SK-MEL-5 (cell line): ENCODE data around the gene ETS1. TPM values are rescaled to one million over a fixed set of nuclear protein-coding genes. Genes with fewer than 3 reads are reported as not detected.

Experiments
- DNase-seq: peaks from one replicate; pipeline ENCODE4 v3.0.0-alpha.2; 2016; ENCODE audit warnings: low read depth, low spot score
- in situ Hi-C: cut with HindIII; loops from 2 replicates; pipeline ENCODE4 v1.10.0; 2016; ENCODE audit warnings: low sequenced_read_pairs, high pct_unique_total_duplicates, low pct_unique_long_range_greater_than_20kb
- total RNA-seq: library from RNA; depleted of rRNA; stranded (reverse); fragments of >200 nt; shearing (Covaris generic); gene quantifications from 2 replicates; pipeline ENCODE4 v1.2.3, GENCODE V29; 2014

ETS1 gene
- total RNA-seq, 1 experiment from 2014 or later = 66.7 TPM

DNA sequence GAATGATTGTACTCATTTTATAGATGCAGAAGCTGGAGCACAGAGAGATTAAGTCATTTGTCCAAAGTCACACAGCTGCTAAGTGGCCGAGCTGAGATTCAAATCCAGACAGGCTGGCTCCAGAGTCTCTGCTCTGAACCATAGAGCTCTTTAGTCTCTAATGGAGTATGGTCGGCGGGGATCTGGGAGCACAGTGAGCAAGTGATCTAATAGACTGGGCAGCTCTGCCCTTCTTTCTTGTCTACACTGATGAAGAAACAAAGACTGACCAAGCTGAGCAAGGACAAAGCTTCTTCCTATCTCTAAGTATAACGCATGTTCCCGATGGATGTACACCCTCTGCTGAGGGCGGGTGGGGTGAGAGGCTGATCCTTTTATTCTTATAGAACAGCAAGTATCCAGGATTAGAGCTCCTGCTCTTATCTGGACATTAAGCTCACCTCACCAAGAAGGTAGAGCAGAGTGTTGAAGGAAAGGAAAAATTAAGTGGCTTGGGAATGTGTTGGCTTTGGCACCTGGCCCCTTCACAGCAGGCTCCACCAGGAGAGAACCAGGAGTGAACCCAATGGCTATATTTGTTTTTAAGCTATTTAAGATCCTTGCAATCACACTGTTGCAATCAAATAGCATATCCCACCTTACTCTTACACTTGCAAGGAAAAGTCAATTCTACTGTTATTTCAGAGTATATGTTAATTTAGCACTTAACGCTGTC lies 68.7 kb downstream of the ETS1 start:
- no peak for DNase-seq

DNA sequence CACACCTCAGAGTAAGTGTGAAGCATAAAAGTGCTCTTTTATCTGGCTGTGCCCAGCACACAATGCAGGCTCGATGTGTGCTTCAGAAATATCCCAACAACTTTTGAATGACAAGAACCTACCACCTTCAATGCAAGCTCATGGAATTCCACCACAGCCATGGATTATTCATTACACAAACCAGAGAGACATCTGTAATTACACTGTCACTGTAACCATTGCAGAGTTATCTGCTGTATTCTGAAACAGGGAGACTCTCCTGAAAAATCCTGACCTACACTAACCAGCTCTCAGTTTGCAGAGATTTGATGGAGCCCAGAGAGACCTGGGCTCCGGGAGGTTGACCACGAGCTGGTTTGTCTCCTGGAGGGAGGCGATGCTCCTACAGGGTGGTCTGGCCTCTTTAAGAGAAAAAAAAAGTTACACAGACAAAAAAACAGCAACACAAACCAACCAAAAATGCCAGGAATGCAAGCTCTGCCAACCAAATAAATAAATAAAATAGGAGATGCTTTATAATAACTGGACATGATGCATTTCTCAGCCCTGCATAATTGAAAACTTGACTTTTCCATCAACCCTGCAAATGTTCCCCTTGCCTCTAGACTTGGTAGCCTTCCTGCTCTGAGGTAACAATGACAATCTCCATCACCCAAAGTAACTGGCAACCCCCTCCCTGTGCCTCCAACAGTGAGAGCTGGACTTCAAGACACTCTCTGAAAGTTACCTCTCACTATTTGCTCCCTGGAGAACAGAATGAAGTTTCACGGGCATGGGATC lies 69.7 kb downstream of the ETS1 start:
- in situ Hi-C loops = no loop called here
- no peak for DNase-seq

More for the DNA sequence above, 68.7 kb downstream of the ETS1 start:
- in situ Hi-C loops = no loop called here

DNA sequence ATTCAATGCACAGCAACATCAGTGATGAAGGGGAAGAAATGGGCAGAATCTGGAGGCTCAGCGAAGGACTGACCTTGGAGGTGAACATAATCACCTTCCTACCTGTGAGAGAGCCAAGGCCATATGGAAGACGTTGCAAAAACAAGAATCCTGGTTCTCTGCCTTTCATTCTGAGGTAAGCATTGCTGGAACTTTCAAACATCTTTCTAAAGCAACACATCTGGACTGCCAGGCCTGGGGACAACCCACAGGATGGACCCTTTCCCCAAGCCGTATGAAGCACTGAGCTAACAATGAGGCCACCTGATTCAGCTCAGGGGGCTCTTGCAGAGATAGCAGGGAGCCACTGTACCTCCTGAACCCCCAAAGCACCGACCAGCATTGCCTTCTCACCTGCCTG lies 70.5 kb downstream of the ETS1 start:
- in situ Hi-C loops = no loop called here
- DNase-seq = no peak

DNA sequence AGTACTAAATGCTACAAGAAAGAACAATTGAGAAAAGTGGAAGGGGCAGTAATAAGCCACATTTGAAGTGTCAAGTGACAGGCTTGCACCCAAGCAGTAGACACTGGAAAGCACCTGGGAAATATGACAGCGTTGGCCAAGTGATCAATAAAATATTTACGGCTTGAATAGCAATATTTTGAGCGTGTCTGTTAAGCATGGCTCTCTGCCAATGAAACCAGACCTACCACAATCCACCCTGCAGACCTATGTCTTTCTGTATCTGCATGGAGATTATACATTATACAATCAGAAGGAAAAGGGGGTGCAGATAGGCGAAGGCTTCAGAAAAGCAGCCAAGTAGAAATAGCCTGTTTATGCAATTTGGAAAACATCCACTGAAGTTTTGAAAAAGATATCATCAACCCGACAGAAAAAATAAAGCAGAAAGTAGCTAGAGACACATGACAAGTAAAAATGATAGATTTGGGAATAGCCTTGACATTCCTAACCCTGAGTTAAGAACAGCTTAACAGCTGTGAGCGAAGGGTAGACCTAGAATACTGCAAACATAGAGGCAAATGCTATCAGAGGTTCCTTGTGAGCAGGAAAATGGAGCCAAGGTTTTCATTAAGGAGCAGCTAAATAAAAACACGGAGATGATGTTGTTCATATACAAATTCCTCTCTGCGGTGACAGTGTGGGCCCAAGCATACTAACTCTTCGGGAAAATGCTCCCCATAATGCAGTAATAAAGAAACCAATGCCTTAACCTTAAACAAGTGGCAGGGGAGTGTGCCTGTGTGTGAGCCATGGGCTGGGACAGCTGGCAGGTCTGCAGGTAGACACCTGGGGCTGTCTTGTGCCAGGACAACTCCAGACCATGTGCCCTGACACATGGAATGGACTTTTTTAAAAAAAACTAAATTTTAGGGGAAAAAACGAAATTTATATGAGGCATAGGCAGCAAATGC lies 71.3 kb downstream of the ETS1 start:
- no peak for DNase-seq
- in situ Hi-C loops = no loop called here

DNA sequence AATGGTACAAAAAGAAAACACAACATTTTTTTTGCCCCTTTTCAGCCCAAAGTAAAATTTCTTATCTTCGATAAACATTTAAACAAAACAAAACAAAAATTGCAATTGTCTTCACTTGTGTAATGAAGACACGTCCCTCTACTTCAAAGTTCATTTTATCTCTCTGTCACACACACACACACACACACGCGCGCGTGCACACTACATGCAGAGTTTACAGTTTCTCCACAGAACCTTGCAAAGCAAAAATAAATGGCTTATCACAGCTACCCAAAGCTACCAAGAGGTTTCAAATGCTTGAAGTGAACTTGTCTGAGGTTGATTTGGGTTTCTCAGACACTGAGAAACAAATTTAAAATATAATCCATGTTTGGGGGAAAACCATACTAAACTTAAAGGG lies 72.3 kb downstream of the ETS1 start:
- in situ Hi-C loops = no loop called here
- no peak for DNase-seq

DNA sequence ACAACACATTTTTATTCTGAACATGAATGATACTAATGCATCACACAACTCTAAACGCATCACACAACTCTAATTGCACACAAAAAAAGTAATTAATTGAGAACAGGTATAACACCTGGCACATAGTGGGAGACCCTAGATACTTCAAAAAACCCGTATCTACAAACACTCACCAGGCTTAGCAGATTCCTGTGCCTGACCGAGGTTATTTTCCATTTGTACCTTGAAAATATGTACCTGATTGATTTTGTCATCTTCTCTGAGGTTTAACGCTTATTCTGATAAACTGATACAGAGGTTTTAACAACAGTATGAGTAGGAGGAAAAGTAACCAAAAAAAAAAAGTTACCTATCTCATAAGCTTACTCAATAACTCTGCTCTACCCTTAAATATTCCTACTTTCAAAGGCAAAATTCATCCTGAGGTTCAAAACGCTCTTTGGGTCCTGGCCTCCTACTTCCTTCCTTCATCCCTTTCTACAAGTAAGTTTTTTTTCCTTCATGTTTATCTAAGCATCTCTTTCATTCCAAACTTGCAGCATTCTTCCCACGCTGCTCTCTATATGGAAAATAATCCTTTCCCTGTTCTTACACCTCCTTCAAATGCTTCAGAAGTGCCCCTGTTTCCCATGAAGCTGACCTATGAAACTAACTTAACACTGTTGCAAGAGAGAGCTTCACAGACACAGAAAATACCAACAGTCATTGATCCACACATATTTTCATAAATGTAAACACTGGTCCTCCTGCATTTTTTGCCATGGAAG lies 73.3 kb downstream of the ETS1 start:
- in situ Hi-C loops = no loop called here
- no peak for DNase-seq

DNA sequence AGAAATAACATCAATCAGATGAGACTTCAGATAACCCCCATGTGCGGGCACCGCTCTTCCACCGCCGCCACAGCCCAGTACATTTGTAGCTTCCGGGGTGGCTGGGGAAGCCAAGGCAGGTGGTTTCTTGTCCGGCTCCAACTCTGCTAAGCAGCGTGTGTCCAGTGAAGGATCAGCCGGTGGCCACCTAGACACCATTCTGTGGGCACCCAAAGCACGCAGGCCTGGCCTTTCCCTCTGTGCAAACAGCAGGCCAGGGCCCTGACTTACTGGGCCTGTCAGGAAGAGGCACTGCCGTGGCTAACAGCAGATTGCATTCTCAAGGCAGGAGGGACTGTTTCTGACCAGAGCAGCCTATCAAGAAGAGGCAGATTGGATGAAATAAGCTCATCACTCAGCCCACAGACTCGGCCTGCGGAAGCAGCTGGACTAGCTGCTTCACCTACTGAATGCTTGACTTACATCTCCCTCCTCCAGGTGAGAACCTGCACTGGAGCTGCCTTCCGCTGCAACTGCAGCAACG lies 74.8 kb downstream of the ETS1 start:
- no peak for DNase-seq
- in situ Hi-C loops = no loop called here

DNA sequence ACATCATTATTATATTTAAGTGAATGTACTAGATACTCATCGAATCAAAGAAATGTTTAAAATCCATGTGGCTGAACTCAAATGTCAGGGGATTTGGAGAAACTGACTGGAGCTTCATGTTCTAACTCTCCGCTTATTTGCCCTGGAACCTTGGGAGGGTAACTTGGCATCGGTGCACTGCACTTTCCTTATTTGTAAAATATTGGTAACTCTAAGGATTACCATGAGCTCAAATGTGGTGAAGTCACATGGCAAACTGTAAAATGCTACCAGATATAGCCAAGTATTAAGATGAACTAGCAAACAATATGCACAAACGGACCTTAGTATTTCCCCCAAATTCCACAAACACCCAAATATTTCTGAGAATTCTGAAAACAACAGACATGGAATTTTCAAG lies 75.6 kb downstream of the ETS1 start:
- in situ Hi-C loops = no loop called here
- no peak for DNase-seq

DNA sequence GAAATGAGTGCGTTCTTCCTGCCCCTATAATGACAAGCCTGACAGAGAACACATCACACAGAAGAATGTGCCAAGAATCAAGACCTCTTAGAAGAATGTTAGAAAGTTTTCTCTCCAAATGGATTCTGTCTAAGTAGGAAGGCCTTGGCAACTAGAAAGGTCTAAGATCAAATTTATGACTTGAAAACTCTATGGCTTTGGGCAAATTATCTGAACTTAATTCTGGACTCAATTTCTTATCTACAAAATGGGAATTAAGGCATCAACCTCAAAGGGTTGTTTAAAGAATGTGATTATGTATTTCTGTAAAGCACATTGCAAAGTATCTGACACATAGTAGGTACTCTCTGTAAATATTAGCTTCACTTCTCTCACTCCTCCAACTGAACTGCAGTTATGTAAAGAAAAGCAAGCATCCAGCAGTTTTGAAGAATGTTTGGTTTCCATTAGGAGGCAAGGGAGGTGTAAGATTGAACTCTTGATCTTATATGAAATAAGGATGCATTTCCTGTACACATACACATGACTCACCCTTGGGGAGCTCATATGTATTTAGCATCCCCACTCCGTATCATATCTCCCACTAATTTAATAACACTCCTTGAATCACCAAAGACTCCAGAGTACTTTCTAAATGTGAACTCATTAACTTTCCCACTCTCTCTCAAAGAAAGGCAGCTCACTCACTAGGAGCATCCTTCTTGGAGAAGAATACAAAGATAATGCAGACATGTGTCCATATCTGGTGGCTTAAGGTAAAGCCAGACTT lies 77.6 kb downstream of the ETS1 start:
- no peak for DNase-seq
- in situ Hi-C loops = no loop called here

DNA sequence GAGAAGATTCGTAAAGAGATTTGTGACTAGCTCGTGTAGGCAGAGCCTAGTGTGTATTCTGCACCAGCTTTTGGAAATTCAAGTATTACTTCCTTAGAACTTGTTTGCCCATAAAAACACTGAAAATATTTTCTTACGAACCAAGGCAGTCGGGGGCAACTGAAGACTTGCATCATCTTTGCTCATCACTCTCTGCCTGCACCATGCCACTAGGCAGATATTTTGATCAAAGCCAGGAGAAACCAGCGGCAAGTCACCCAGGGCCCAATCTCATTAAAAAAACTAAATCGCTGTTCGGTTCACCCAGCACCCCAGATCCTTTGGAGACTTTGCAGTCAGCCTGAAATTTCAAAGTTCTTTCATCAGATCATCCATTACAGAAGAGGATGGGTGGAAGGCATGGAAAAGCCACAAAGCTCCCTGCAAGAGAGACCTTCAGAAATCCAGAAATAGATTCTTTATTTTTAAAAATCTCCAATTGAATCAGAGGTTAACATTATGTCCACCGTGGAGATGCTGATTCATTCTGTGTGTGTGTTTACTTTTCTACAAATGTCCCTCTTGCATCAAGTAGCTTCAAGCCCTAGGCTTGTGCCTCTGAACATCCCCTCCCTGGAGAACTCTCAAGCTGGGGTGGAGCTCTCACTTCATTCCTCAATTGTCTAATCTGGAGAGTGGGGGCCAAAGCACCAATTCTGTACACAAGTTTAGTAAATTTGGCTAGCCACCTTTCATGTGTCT lies 78.4 kb downstream of the ETS1 start:
- DNase-seq = no peak
- in situ Hi-C loops = no loop called here

DNA sequence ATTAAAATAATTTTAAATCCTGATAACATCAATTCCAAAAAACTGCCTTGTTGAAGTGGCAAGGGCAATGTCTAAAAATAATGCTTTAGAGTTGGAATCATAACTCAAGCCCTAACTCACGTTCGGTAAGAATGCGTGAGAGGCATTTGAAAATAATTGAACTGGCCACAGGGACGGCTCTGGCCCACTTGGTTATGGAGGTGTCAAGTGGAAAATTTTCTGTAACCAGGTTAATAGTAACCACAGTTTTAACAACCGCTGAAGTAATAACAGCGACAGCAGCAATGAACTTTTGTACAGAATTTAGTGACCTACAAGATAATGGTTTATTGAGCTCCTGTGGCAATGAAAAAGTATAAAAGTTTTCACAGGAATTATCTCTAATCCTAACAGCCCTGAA lies 79.4 kb downstream of the ETS1 start:
- DNase-seq = no peak

DNA sequence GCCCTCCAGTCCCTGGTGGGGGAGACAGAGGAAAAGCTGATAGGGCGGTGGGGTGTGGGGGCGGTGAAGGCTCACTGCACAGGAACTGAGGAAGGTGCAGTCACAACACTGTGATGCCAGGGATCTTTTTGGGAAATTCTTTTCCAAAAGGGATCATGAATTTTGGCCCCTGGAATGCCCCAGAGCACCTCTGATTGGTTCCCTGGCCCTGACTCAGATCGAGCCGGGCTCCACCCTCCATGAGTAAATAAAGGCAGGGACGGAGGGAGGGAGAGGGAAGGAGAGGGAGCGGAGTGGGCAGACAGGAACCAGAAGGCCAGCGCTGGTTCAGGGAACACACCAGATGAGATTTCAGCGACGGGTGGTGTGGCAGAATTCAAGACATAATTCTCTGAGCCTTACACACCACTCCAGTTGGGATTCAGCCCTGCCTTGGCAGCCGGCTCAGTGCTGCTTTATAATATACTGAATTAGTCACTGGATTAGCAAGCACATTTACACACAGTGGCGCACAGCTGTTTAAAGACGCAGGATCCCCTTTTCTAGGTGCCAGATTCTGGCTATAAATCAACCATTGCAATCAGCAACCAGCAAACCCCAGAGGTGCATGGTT lies 80.3 kb downstream of the ETS1 start:
- in situ Hi-C loops = no loop called here

More for the DNA sequence above, 79.4 kb downstream of the ETS1 start:
- in situ Hi-C loops = no loop called here

DNA sequence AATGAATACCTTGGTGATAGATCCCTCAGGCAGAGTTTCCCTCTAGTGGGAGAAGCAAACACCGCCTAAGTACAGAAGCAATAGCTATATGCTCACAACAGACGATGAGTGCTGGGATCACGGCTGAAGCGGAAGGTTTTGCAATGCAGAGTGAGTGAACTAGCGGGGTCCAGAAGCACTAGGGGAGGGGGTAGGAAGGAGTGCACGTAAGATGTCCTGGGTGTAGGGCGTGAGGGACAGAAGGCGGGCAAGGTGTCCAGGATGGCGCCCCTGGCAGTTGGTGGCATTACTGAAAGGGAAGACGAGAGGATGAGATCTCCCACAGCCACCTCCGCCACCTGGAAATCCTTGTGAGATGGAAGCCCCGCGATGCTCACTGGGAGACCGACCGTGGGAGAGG lies 81.0 kb downstream of the ETS1 start:
- DNase-seq = peak; percentile 33
- in situ Hi-C loops = no loop called here

More for the DNA sequence above, 80.3 kb downstream of the ETS1 start:
- DNase-seq = no peak

DNA sequence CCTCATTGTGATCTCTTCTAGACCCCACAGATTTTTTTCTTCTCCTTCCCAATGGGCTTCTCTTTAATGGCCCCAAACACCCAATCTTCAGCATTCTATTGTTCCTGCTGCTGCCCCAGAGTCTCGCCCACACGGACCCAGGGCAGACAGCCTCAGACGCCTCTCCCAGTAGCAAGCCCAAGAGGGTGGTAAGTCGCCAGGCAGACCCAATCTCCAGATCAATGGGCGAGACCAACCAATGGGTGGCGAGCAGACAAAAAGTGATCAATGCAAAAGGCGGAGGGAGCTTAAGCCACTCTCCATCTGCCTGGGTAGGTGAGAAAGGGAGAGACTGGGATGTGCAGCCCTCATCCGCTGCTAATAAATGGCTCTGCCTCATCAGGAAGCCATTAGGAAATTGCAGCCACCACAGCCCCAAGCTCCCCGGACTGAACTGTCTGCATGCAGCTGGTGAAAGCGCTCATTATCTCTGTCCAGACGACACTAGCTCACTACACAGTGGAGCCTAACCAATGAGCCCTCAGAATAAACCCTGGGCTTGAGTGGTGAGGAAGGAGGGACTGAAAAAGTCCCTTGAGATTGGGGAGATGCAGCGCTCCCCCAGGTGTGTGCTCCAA lies 81.8 kb downstream of the ETS1 start:
- no peak for DNase-seq
- in situ Hi-C loops = no loop called here

DNA sequence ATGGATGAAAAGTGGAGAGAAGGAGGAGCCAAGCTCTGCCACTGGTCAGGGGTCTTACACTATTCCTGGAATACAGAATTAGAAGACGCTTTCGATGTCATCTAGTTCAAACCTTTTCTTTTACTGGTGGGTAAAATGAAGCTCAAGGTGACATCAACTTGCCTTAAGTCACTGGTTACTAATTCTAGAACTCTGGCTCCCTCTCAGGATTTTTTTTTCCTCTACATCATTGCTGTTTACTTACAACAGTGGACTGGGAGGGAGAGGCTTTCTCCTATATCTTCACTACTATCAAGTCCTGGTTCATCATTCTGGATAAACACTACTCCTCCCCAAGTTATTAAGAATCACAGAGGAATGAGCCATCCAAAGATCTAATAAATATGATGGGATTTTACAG lies 82.9 kb downstream of the ETS1 start:
- in situ Hi-C loops = no loop called here
- peak; percentile 30 for DNase-seq
